ENCODE data around the gene CD70. TPM values are rescaled to one million over a fixed set of nuclear protein-coding genes. Genes with fewer than 3 reads are reported as not detected.
"Not testable (repeated sequence)": the region's sequence is repeated elsewhere in the genome, so short reads cannot be mapped to it uniquely, and the experiment has no call there.

The CD70 gene
- total RNA-seq, 1 donor from 2014 or later, result 21.4 TPM

DNA sequence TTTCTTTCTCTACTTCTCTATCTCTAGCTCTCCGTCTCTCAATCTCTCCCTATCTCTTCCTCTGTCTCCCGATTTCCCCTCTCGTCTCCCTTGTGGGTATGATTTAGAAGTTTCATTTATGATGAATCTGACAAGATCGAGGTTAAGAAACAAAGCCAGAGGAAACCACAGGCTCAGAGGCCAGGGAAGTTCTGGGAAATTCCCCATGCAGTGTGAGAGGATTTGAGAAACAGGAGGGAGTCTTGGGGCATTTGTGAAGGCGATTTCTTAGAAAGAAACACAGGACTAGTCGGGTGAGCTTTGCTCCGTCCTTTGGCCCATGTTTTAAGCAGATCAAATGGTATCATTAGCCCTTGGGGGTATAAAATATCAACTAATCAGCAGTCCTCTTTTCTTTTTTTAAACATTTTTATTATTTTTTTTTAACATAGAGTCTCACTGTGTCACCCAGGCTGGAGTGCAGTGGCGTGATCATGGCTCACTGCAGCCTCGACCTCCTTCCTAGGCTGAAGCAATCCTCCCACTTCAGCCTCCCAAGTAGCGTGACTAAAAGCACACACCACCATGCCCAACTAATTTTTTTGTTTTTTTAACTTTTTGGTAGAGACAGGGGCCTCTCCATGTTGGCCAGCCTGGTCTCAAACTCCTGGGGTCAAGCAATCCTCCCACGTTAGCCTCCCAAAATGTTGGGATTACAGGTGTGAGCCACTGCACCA is 34.3 kb downstream of the CD70 start:
- DNase-seq (ENCODE audit: low read depth), result peak; percentile 18
- TF ChIP-seq, protein P1, sequence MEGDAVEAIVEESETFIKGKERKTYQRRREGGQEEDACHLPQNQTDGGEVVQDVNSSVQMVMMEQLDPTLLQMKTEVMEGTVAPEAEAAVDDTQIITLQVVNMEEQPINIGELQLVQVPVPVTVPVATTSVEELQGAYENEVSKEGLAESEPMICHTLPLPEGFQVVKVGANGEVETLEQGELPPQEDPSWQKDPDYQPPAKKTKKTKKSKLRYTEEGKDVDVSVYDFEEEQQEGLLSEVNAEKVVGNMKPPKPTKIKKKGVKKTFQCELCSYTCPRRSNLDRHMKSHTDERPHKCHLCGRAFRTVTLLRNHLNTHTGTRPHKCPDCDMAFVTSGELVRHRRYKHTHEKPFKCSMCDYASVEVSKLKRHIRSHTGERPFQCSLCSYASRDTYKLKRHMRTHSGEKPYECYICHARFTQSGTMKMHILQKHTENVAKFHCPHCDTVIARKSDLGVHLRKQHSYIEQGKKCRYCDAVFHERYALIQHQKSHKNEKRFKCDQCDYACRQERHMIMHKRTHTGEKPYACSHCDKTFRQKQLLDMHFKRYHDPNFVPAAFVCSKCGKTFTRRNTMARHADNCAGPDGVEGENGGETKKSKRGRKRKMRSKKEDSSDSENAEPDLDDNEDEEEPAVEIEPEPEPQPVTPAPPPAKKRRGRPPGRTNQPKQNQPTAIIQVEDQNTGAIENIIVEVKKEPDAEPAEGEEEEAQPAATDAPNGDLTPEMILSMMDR (IDR thresholded peaks at IDR 0.05; ENCODE audit: insufficient read depth, low read length, poor library complexity, severe bottlenecking), result no peak
- Histone ChIP-seq H3K36me3 (ENCODE audit: control insufficient read depth, insufficient read depth, low read length) (no peaks in the 10 kb centered on the region), H3K27me3 (ENCODE audit: control insufficient read depth, insufficient read depth, low read length) (no peaks in the 10 kb centered on the region), H3K4me3 (ENCODE audit: low read depth, low read length) (no peak overlapping the region)

DNA sequence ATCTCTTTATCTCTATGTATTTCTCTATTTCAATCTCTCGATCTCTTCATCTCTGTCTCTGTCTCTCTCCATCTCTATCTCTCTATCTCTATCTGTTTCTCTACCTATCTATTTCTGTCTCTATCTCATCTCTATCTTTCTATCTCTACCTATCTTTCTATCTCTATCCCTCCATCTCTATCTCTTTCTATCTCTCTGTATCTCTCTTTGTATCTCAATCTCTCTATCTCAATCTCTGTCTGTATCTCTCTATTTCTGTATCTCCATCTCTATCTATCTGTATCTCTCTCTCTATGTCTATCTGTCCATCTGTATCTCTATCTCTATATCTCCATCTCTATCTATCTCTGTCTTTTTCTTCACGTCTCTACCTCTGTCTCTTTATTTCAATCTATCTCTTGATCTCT is 34.9 kb downstream of the CD70 start:
- H3K36me3 ChIP-seq (ENCODE audit: control insufficient read depth, insufficient read depth, low read length), result no peaks in the 10 kb centered on the region
- H3K4me3 ChIP-seq (ENCODE audit: low read depth, low read length), result no peak overlapping the region
- DNase-seq (ENCODE audit: low read depth), result no peak
- TF ChIP-seq, protein P1 (IDR thresholded peaks at IDR 0.05; ENCODE audit: insufficient read depth, low read length, poor library complexity, severe bottlenecking), result no peak
- no peaks in the 10 kb centered on the region for H3K27me3 ChIP-seq (ENCODE audit: control insufficient read depth, insufficient read depth, low read length)

DNA sequence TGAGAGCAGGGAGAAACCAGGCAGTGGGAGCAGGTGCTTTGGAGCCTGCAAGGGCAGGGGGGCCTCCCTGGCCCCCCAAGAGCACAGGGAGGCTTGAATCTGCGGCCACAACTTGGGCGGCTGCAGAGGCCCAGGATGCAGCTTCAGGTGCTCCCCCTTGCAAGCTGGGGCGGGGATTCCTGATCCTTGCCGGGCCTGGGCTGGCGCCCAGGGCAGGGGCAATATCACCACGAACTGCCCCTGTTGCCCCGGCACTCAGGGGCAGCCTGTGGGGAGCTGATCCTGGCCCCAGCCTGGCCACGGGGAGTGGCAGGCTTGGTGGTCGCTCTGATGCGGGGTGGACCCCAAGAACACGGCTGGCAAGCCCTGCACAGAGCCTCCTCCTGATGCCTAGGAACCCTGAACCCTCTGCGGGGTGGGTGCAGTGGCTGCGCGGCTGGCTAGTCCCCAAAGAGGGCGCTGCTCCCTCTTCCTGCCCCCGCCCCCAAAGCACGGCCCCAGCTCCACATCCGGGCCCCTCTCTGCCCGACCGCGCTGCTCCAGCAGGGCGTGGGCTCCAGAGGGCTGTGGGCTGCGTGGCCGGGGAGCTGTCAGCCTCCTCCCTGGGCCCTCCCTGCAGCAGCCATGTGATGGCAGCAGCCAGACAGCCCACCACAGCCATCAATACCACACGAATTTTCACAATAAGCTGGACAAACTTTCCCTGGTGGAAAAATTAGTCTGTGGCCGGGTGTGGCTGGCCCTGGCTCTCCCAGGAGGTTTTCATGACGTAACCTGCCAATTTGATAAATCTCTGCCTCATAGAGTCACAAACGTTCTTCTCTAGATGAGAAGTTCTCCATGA is 39.1 kb downstream of the CD70 start:
- H3K27me3 ChIP-seq (ENCODE audit: control insufficient read depth, insufficient read depth, low read length), result no peaks in the 10 kb centered on the region
- H3K4me3 ChIP-seq (ENCODE audit: low read depth, low read length), result no peak overlapping the region
- TF ChIP-seq, protein P1 (IDR thresholded peaks at IDR 0.05; ENCODE audit: insufficient read depth, low read length, poor library complexity, severe bottlenecking), result peak; percentile 21
- DNase-seq (ENCODE audit: low read depth), result no peak
- no peaks in the 10 kb centered on the region for H3K36me3 ChIP-seq (ENCODE audit: control insufficient read depth, insufficient read depth, low read length)

DNA sequence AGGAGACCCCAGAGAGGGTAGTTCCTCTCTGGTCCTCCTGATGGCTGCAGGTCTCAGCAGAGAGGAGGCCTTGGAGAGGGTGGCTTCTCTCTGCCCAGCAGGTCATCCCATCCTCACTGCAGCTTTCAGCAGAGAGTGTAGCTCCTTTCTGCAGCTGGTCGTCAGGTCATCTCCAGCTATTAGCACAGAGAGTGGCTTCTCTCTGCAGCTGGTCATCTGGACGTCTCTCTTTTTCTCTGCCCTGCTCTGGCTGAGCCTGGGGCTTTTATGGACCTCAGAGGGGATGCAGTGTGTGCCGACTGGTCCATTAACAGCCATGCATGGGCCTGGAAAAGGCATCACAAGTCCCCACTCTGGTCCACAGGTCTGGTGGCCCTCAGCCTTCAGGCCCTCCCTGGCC is 39.9 kb downstream of the CD70 start:
- TF ChIP-seq, protein P1 (IDR thresholded peaks at IDR 0.05; ENCODE audit: insufficient read depth, low read length, poor library complexity, severe bottlenecking), result no peak
- Histone ChIP-seq H3K27me3 (ENCODE audit: control insufficient read depth, insufficient read depth, low read length) (no peaks in the 10 kb centered on the region), H3K36me3 (ENCODE audit: control insufficient read depth, insufficient read depth, low read length) (no peaks in the 10 kb centered on the region), H3K4me3 (ENCODE audit: low read depth, low read length) (no peak overlapping the region)
- DNase-seq (ENCODE audit: low read depth), result no peak

DNA sequence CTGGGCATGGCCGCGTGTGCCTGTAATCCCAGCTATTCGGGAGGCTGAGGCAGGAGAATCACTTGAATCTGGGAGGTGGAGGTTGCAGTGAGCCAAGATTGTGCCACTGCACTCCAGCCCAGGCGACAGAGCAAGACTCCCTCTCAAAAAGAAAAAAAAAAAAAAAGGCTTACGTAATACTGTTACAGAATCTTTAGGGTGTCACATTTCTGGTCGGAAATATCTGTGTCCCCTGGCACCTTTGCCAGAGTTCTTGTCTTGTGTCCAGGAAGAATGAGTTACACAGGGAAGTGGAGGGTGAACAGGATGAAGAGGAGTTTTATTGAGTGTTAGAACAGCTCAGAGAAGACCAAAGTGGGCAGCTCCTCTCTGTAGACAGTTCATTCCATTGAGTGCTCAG is 40.3 kb downstream of the CD70 start:
- not testable (repeated sequence) for DNase-seq (ENCODE audit: low read depth); H3K27me3 ChIP-seq (ENCODE audit: control insufficient read depth, insufficient read depth, low read length); H3K4me3 ChIP-seq (ENCODE audit: low read depth, low read length); H3K36me3 ChIP-seq (ENCODE audit: control insufficient read depth, insufficient read depth, low read length)

DNA sequence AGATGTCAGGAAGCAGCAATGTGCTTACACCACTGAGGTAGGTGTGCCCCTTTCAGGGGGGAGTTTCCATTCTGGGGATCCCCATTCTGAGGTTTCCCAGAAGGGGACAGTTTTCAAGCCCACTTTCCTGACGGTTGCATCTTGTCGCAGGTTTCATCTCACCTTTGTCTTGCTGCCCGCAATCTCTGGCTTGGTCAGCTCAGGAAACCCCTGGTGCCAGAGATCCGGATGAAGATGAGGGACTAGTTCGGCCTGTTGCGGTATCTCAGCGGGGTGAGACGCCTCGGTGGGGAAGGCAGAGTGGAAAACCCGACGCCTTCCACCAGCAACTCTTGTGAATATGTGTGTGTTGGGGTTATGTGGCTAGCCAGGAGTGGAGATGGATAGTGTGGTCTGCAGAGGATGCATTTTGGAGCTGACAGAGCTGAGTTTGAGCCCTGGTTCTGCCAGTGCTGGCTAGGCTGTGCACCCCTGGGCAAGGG is 47.0 kb downstream of the CD70 start:
- no peak for DNase-seq (ENCODE audit: low read depth)
- Histone ChIP-seq H3K4me3 (ENCODE audit: low read depth, low read length) (no peak overlapping the region), H3K27me3 (ENCODE audit: control insufficient read depth, insufficient read depth, low read length) (no peaks in the 10 kb centered on the region), H3K36me3 (ENCODE audit: control insufficient read depth, insufficient read depth, low read length) (no peaks in the 10 kb centered on the region)
- TF ChIP-seq, protein P1 (IDR thresholded peaks at IDR 0.05; ENCODE audit: insufficient read depth, low read length, poor library complexity, severe bottlenecking), result no peak

All from kidney epithelial cell (primary cell).